Hematopoietic multipotent progenitor cell treated with erythropoietin and hydrocortisone succinate and interleukin-3 and kit ligand, for 6 days (in vitro differentiated cells): ENCODE data around the gene MBOAT2.
A peak's percentile ranks its signal among the peaks of the same experiment; 100 is the strongest.

ENCODE experiments used
- DNase-seq: peaks from one replicate; pipeline ENCODE4 v3.0.0-alpha.2; 2015

MBOAT2 gene

DNA sequence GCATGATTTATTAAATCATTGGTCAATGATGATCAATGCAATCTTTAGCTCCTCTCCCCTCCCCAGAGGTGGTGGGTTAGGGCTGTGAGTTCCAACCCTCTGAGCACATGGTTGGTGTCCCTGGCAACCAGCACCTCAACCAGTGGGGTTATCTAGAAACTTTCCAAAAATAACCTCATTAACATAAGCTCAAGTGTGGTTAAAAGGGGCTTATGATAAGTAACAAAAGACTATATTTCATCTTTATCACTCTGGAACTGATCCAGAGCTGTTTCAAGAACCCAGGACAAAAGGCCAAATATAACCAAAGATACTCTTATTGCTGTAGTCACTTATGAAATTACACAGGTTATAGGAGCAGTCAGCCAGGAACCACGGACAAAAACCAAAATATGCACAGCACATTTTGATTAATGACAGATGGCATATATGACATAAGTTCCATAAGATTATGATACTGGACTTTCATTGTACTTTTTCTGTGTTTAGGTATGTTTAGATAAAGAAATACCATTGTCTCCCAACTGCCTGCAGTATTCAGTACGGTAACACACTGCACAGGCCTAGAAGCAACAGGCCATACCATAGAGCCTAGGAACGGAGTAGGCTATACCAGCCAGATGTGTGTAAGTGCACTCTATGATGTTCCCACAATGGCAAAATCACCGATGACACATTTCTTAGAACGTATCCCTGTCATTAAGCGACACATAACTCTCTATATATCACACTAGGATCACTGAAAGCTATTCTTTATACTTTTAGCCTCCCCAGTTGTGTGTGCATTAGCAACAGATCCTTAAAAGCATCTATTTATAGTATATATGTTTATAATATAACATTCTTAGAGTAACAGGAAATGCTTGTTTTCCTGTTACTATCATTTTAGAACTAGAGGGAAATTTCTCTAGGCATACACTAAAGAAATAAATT lies 197.9 kb downstream of the MBOAT2 start:
- peak; percentile 27 for DNase-seq

DNA sequence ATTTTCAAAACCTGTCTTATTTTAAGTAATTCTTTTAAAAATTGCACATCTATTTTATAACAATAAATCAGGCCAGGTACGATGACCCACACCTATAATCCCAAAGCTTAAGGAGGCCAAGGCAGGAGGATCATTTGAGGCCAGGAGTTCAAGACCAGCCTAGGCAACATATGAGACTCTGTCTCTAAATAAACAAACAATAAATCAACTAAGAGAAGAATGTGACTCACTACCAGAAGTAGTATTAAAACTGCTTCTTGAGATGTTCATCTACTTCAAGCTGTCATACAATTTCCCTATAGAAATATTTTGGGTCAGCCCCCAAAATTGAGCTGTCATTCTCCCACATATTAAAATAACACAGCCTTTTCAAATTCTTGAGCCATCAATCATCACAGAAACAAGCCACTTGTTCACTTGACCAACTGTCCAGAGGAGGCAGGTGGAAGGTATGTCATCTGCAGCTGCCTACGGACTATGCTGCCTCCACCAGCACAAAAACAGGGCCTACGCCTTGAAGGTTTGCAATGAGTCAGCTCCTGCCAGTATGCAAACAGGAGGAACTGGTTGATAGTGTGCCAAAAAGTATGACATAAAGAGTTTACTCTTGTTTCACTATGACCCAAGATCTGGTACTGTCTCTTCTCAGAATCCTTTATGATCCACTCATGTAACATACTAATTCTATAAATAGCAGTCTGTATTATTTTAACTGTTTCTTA lies 199.7 kb downstream of the MBOAT2 start:
- DNase-seq, result peak; percentile 72

DNA sequence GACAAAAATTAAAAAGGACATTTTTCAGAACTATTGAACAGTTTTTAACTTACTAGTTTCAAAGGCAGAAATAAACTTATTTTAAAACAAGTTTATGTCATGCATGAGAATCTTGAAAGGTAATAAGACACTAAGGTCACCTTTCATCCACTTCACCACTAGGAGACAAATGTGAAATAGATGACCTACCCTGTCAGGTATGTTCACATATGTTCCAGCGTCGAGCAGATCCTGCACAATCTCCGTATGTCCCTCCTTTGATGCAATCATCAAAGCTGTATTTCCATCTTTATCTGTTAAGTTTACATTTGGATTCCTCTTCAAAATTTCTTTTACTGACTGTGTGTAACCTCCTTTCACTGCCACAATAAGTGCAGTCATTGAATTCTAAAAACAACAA lies 200.7 kb downstream of the MBOAT2 start:
- no peak for DNase-seq
